CD4-positive, alpha-beta T cell treated with Interleukin-17A for 4 hours (primary cell): ENCODE data around the gene GGACT.
A peak's percentile ranks its signal among the peaks of the same experiment; 100 is the strongest.
"Not testable (repeated sequence)": the region's sequence is repeated elsewhere in the genome, so short reads cannot be mapped to it uniquely, and the experiment has no call there.

Experiments used
- DNase-seq: peaks from one replicate; pipeline ENCODE4 v3.0.0-alpha.2; 2020; ENCODE audit warnings: mixed read lengths

GGACT gene

GRCh38 chr13:100600461-100600860 is 11.9 kb upstream of the GGACT start:
- no peak for DNase-seq

DNA sequence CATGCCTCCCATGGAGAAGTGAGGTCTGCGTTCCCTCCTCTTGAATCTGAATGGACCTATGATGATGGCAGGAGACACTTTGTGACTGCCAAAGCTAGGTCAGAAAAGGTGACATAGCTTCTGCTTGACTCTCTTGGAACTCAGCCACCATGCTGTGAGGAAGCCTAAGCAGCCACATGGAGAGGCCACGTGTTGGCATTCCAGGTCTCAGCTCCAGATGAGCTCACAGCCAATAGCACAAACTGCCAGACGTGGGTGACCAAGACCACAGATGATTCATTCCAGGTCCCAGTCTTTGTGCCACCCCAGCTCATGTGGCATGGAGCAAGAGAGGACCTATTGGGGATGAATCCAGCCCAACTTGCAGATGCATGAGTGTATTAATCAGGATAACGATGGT is 8.7 kb upstream of the GGACT start:
- DNase-seq, result no peak

DNA sequence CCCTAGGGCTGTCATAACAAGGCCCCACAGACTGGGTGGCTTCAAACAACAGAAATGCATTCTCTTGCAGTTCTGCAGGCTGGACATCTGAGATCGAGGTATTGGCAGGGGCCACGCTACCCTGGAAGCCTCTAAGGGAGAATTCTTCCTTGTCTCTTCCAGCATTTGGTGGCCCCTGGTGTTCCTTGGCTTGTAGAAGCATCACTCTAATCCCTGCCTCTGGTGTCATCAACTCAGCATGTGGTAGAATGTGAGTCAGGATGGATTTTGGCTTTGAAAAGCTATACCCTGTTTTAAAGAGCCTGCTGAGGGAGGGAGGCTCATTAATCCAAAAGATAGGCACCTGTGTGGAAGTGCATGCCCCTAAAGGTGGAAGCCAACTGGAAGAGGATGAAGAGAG is 7.9 kb upstream of the GGACT start:
- no peak for DNase-seq

GRCh38 chr13:100594731-100595130 is 6.1 kb upstream of the GGACT start:
- peak; percentile 24 for DNase-seq

DNA sequence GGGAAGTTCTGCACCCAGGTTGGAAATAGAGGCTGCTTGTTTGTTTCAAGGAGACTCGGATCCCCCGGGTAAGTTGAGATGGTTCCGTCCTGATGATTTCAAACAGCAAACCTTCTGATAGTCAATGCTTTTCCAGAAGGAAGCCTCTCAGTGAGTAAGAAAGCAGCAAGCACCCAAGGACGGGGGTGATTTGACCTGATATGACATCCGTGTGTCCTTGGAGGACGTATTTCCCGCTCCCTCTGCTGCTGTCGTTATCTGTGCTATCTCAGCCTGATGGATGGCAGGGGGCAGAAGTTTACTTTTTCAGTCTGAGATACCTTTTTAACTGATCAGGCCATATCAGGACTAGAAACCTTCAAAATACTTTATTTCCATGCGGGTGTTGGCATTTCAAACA is 5.7 kb upstream of the GGACT start:
- no peak for DNase-seq

GRCh38 chr13:100589178-100589725 is 663 bp upstream of the GGACT start:
- no peak for DNase-seq

- peak; percentile 25 for DNase-seq
These were observed 3.7 kb downstream of the GGACT start for GRCh38 chr13:100584896-100585295.

- no peak for DNase-seq
These were observed 7.1 kb downstream of the GGACT start for GRCh38 chr13:100581504-100581903.

DNA sequence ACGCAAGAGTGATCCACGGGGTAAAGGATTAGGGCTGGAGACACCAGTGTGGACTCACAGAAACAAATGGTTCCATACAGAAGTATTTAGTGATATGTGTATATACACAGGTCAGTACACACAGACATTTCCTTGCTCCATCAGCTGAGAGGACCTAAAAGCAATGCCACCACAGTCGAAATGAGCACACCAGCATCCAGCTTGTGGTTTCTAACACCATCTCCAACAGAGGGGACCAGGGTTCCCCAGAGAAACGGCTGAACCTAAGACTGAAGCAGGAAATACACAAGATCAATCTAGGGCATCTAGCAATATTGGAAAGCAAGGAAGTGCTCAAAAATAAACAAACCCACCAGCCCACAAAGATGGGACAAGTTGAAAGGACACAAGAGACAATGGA is 7.6 kb downstream of the GGACT start:
- no peak for DNase-seq

DNA sequence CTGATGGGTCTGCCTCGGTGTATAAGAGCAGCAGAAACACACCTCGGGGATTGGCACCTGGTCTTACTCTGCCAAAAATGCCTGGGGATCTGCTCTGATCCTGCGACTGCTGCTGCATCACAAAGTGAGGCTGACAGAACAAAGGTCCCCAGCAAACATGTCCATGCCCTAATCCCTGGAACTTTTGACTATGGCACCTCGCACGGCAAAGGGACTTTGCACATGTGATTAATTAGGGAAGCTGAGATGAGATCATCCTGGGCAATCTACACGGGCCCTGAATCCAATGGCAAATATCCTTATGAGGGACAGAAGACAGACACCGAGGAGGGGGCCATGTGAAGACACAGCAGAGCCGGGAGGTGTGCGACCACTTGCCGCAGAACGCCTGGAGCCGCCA is 8.5 kb downstream of the GGACT start:
- DNase-seq, result no peak

GRCh38 chr13:100577239-100577638 is 11.3 kb downstream of the GGACT start:
- not testable (repeated sequence) for DNase-seq

DNA sequence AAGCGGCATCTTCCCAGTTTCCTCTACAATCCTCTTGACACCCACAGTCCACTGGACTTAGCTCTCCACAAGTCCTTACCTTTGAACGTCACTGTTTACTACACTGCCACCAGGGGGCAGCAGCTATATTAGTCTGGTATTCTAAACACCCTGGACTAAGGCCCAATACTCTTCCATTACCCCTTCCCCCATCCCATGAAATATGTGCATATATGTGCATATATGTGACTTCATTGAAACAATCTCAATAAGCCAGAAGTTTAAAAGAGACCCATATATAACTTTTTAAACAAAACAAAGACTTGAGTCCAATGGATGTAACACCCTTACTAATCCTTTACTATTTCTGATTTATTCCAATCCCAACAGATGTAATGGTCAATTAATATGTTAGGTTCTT is 15.5 kb downstream of the GGACT start:
- DNase-seq, result peak; percentile 90

- DNase-seq, result no peak
These were observed 22.0 kb downstream of the GGACT start for GRCh38 chr13:100566543-100566942.

- no peak for DNase-seq
These were observed 23.3 kb downstream of the GGACT start for GRCh38 chr13:100565286-100565685.

DNA sequence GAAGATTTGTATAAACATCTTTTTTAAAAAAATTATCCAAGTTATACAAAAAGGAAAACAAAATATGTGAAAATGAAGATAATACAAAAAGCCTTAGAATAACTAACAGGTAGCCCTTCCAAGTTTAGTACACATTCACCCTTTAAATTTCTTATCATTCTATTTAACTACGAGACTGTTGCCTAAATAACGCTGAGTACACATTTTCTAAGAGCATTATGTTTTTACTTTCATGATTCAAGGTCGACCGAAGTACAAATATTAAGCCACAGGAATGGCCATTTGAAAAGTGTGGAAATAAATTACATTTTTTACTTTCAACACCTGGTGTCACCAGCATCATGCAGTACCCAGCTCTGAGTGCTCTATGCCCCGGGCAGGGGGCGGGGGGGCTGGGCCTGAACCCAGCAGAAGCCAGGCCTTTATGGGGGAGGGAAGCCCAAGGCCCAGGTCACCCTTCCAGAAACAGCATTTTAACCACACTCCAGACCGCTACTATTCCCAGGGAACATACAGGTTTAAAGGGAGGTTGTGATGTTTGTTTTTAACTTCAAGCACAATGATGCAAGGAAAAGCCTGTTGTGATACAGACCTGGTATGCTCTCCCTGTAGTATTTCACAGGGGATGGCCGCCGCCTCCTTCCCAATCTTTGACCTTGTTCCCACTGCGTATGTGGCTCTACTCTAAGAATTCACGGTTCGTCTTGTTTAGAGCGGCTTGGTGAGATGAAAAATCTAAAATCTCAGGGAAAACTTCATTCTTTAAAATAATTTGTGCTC is 24.0 kb downstream of the GGACT start:
- no peak for DNase-seq

DNA sequence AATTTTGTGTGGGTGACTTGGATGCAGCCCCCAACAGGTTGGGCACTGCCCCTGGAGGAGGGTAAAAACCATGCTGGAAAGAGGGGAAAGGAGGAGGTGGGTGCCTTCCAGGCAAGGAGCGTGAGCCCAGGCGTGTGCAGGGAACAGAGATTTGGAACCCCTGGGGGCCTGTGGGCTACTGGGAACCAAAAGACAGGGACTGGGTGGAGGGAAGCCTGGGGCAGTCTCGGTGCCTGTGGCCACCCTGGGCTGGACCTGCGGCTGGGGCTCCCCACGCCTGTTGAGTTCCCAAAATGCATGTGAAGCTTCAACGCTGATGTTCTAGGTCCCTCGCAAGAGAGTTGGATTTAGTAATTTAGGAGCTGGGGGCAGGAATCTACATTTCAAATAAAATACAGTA is 24.8 kb downstream of the GGACT start:
- no peak for DNase-seq

DNA sequence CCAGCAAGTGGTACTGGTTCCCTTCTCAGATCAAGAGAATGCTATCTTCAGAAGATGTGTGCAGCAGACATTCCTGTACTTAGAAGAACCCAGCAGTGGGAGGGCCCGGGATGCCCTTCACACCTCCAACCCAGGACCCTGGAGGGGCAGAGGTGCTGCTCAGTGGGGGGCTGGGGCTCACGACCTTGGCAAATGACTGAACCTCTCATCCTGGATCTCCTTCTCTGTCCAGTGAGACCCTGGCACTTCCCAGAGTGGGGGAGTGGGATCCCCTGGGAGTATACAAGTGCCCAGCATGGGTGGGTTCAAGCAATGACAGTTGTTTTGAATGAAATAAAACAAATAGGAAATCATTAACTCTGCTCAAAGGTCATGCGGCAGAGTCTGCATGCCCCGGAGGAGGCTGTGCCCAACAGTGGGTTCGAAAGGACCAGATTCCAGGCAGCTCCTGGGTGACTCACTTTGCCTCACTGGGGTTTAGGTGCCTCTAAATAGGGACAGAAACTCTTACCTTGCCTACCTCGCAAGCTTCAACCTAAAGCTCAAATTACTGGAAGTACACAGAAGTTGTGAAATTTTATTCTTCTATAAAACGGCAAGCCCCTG is 26.9 kb downstream of the GGACT start:
- no peak for DNase-seq

- no peak for DNase-seq
These were observed 27.5 kb downstream of the GGACT start for GRCh38 chr13:100561158-100561499.

GRCh38 chr13:100560498-100561157 is 28.0 kb downstream of the GGACT start:
- DNase-seq, result no peak

DNA sequence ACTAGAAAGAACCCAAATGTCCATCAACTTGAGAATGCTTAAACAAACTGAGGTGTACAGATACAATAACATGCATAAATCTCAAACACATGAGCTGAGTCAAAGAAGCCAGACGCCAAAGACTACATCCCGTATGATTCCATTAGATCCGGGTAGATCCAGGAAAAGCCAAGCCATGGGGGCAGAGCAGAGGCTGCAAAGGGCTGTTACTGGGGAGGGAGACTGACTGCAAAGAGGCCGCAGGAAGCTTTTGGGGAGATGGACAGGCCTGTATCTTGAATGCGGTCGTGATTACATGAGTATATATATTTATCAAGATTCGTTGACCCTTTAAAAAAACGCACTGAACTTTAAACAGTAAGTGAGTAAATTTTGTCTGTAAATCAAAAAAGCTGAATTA is 28.7 kb downstream of the GGACT start:
- no peak for DNase-seq

- DNase-seq, result no peak
These were observed 35.8 kb downstream of the GGACT start for GRCh38 chr13:100552755-100553154.

DNA sequence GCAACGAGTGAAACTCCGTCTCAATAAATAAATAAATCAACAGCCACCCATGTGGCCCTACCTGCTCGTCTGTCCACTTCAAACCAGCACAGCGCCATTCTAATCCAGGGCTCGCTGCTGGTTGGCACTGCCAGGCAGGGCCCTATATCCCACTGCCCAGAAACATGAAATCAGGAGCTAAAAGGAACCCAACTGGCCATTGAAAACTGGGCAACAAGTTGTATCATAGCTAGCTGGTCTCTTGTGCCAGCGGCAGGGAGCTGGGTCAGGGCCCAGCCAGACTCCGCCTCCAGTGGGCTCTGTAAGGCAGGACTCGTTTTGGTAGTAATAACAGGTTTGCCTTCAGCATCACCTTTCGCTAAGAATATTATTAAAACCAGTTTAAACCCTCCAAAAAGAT is 39.3 kb downstream of the GGACT start:
- DNase-seq, result no peak

- DNase-seq, result no peak
These were observed 40.8 kb downstream of the GGACT start for GRCh38 chr13:100547791-100548201.
